AG09309 (cell line): Measurements from ENCODE around the gene ENAH.

Experiments
- DNase-seq: peaks from one replicate; pipeline ENCODE4 v3.0.0-alpha.2; 2010; ENCODE audit warnings: low read depth
- H3K4me3 ChIP-seq: 2 replicates; pipeline ENCODE4 v1.5.1; 2011; ENCODE audit warnings: mild to moderate bottlenecking, low read depth, low read length, moderate library complexity; ENCODE audit not compliant: control insufficient read depth
- CTCF ChIP-seq: IDR thresholded peaks from 2 replicates; pipeline ENCODE4 v1.5.1; 2011; ENCODE audit warnings: mild to moderate bottlenecking, low read depth, low read length, inconsistent platforms; ENCODE audit not compliant: insufficient read depth, control insufficient read depth; ENCODE audit errors: missing control alignments

The ENAH gene

GRCh38 chr1:225651376-225651871, 1.5 kb downstream of the ENAH start:
- no peak for TF ChIP-seq CTCF
- H3K4me3 ChIP-seq, result peak overlapping the region; percentile 95
- no peak for DNase-seq

GRCh38 chr1:225650179-225650578, 2.7 kb downstream of the ENAH start:
- peak overlapping the region; percentile 95 for H3K4me3 ChIP-seq
- no peak for DNase-seq

GRCh38 chr1:225645194-225645895, 7.6 kb downstream of the ENAH start:
- H3K4me3 ChIP-seq, result no peak overlapping the region
- DNase-seq, result no peak
- no peak for TF ChIP-seq CTCF

More at GRCh38 chr1:225650179-225650578, 2.7 kb downstream of the ENAH start:
- TF ChIP-seq CTCF, result no peak

- TF ChIP-seq CTCF, result no peak
- no peak for DNase-seq
- H3K4me3 ChIP-seq, result no peak overlapping the region
Observed at GRCh38 chr1:225644666-225645065, 8.3 kb downstream of the ENAH start.

- TF ChIP-seq CTCF, result no peak
- no peak overlapping the region for H3K4me3 ChIP-seq
- no peak for DNase-seq
Observed at GRCh38 chr1:225642177-225642576, 10.7 kb downstream of the ENAH start.

- no peak for DNase-seq
- no peak for TF ChIP-seq CTCF
- H3K4me3 ChIP-seq, result no peak overlapping the region
Observed at GRCh38 chr1:225638853-225639252, 14.1 kb downstream of the ENAH start.
